Adrenal gland (tissue), 12 donors: ENCODE measurements around the gene KAZN. TPM values are rescaled to one million over a fixed set of nuclear protein-coding genes. Genes with fewer than 3 reads are reported as not detected.

Source experiments
- DNase-seq, 7 donors: peaks; one replicate each; pipeline ENCODE4 v3.0.0-alpha.2; 2019 to 2020
- H3K27ac ChIP-seq, 5 donors: fragments of 200-600 bp; sonication (generic) in 4 of 5; 1 replicate in 3 of 5; 2 replicates in 2 of 5; pipeline versions ENCODE4 v1.5.1 to v1.8.0; 2016 to 2020; ENCODE audit warnings: mild to moderate bottlenecking in 1 of 5
- H3K27me3 ChIP-seq: fragments of 200-600 bp; 2 replicates; pipeline ENCODE4 v1.8.0; 2021
- H3K36me3 ChIP-seq, 2 donors: fragments of 200-600 bp; replicated peaks in 1 of 2; 1 replicate in 1 of 2; 2 replicates in 1 of 2; pipeline versions ENCODE4 v1.5.1 to v1.8.0; 2018 to 2022
- H3K4me1 ChIP-seq, 2 donors: fragments of 200-600 bp; replicated peaks in 1 of 2; 1 replicate in 1 of 2; 2 replicates in 1 of 2; pipeline versions ENCODE4 v1.5.1 to v1.8.0; 2018 to 2021
- H3K4me3 ChIP-seq, 4 donors: fragments of 200-600 bp; sonication (generic) in 3 of 4; one replicate each; pipeline ENCODE4 v1.5.1; 2016 to 2018
- H3K9me3 ChIP-seq, 3 donors: fragments of 200-600 bp; sonication (generic) in 1 of 3; replicated peaks in 1 of 3; 1 replicate in 2 of 3; 2 replicates in 1 of 3; pipeline versions ENCODE4 v1.5.1 to v1.8.0; 2016 to 2021
- POLR2A ChIP-seq, 2 donors: fragments of 450-650 bp; IDR thresholded peaks; one replicate each; pipeline ENCODE4 v1.6.1; 2017; ENCODE audit warnings: antibody characterized with exemption in 2 of 2, mild to moderate bottlenecking in 2 of 2, moderate library complexity in 1 of 2
- WGBS, 4 donors: extraction: QIAGEN DNeasy Blood & Tissue Kit in 2 of 4; methylation state at CpG; one replicate each; pipeline versions ENCODE4 v1.1.5 to v1.1.7; 2013 to 2017; 5-methylcytosine and 5-hydroxymethylcytosine counted together
- intact Hi-C, 2 donors: fragments of 100-400 bp; cut with DNase I; formaldehyde crosslinking; loops; one replicate each; pipeline versions ENCODE4 v1.14.1 to v1.15.0; 2022 to 2023
- polyA plus RNA-seq, 3 donors: library from polyadenylated mRNA; stranded (reverse); fragments of 200-250 nt in 2 of 3; fragments of 350-450 nt in 1 of 3; fragmentation: Illumina TruSeq in 1 of 3; extraction: RNeasy Lipid Tissue Mini Kit (QIAGEN cat#74804) in 1 of 3; gene quantifications; one replicate each; pipeline ENCODE4 v1.2.3, GENCODE V29; 2013 to 2014
- total RNA-seq, 9 donors: library from RNA; depleted of rRNA in 4 of 9; stranded (reverse); fragments of >200 nt in 4 of 9; fragments of 120-200 nt in 1 of 9; fragmentation: NEBNext Ultra II Directional in 1 of 9; extraction: Animal tissue kit (Norgen Biotek cat#: 25700) in 1 of 9; gene quantifications; one replicate each; pipeline versions ENCODE4 v1.1.0 to v1.2.4, GENCODE V29; 2013 to 2023
- TF ChIP-seq, protein P1 (sequence below), 6 experiments: fragments of 450-650 bp in 4 of 6; fragments of 200-600 bp in 2 of 6; sonication (generic) in 1 of 6; IDR thresholded peaks; 1 replicate in 5 of 6; 2 replicates in 1 of 6; pipeline versions ENCODE4 v1.5.1 to v1.8.0; 2016 to 2021; ENCODE audit warnings: antibody characterized with exemption in 6 of 6, mild to moderate bottlenecking in 2 of 6, moderate library complexity in 1 of 6
- donor health status: healthy with polysubstance abuse.
- donor health status: Bipolar disorder and iron deficiency.
- donor health status: DM: yes; HTN: yes; CAD: no.
- donor health status: DM: no; HTN: no; CAD: no.
- donor health status: DM: no; HTN: no; CAD: no.
- donor health status: DM: yes; HTN: yes; CAD: no.

Gene KAZN
- total and polyA plus RNA-seq, 12 donors: 5.9 to 63.4 (median 29.5) TPM

DNA sequence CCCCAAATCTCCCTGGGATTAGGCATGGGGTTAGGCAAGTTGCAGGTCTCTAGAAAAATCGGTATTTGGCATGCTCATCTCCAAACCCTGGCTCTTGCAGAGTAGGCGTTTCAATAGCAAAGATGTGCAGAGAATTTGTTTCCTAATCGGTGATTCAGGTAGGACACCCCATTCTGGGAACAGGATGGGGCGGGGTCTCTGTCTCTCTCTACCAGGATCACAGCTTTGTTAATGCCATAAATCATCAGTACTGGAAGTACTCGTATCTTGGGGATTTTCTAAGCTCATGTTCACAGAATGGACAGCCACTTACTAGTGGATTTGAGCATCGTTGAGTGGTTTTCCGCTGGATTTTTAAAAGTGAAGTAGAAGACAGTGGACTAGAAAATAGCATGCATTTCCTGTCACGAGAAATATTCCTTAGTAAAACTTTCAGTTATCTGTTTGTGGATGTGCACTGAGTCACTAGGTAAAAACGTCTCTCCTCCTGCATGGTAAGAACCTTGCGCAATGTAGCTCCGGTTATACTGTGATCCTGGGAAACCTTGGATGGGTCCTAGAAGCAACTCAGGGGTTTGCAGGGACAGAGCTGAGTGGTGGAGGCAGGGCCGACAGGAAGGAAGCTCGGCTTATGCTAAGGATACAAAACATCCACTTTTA, 560.2 kb downstream of the KAZN start:
- Histone ChIP-seq H3K27ac (peak overlapping the region; percentile 23 to 99 (median 78)), H3K4me1 (peaks cover 25 to 59% of the 10 kb centered on the region in 2 donors), H3K27me3 (no peaks in the 10 kb centered on the region), H3K36me3 (no peaks in the 10 kb centered on the region), H3K4me3 (peak overlapping the region in 1 of 4 donors; percentile 31), H3K9me3 (no peaks in the 10 kb centered on the region)
- intact Hi-C loops: loop anchor here (5.0 to 10.0 kb wide), 3 partner anchors 39 to 114 kb away; no protein-coding TSS in a partner anchor
- TF ChIP-seq POLR2A (IDR thresholded peaks at IDR 0.05): peak in 1 of 2 donors; percentile 48
- TF ChIP-seq, protein P1, sequence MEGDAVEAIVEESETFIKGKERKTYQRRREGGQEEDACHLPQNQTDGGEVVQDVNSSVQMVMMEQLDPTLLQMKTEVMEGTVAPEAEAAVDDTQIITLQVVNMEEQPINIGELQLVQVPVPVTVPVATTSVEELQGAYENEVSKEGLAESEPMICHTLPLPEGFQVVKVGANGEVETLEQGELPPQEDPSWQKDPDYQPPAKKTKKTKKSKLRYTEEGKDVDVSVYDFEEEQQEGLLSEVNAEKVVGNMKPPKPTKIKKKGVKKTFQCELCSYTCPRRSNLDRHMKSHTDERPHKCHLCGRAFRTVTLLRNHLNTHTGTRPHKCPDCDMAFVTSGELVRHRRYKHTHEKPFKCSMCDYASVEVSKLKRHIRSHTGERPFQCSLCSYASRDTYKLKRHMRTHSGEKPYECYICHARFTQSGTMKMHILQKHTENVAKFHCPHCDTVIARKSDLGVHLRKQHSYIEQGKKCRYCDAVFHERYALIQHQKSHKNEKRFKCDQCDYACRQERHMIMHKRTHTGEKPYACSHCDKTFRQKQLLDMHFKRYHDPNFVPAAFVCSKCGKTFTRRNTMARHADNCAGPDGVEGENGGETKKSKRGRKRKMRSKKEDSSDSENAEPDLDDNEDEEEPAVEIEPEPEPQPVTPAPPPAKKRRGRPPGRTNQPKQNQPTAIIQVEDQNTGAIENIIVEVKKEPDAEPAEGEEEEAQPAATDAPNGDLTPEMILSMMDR (IDR thresholded peaks at IDR 0.05): no peak
- WGBS, 4 donors: 35 to 42% (median 39%) methylated on average over 13 of the region's 13 CpGs
- DNase-seq: peak in 6 of 7 donors; percentile 57 to 79 (median 67)

DNA sequence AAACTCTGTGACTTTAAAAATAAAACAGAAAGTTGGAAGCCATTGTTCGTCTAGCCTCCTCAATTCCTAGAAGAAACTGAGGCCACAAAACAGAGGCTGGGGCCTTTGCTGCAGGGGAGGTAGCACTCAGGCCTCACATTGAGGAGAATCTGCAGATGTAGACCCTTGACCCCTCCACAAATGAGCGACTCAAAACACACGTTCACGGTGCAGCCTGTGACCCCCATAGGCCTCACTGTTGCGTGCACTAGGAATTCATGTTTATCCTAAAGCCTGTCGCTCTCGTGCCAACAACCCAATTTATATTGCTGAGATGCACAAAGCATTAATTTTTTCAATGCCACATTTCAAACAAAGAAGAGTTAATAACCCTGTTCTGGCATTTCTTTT, 560.7 kb downstream of the KAZN start:
- intact Hi-C loops: loop anchor here (5.0 to 10.0 kb wide), 3 partner anchors 38 to 113 kb away; no protein-coding TSS in a partner anchor

DNA sequence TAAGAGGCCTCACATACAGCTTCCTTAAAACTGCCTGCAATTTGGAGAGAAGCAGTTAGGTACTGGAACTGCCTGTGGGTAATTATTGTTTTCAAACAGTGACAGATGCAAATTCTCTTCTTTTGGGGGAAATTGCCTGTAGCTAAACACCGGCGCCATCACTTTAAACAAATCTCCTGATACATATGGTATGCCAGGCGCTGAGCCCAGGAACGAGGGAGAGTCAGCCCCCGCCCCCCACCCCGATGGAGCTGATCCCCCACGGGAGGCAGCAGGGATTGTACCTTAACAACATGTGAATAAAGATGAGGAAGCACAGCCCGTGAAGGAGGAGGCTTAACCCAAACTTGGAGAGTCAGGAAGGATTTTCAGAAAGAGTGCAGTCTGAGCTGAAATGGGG, 562.1 kb downstream of the KAZN start:
- TF ChIP-seq, protein P1 (IDR thresholded peaks at IDR 0.05): no peak
- no peak for TF ChIP-seq POLR2A (IDR thresholded peaks at IDR 0.05)
- intact Hi-C loops: no loop called here
- peaks cover 14 to 47% of the 10 kb centered on the region in 2 donors for H3K4me1 ChIP-seq
- no peak for DNase-seq
- H3K27ac ChIP-seq: no peak overlapping the region
- no peak overlapping the region for H3K4me3 ChIP-seq
- no peaks in the 10 kb centered on the region for H3K36me3 ChIP-seq
- H3K27me3 ChIP-seq: no peaks in the 10 kb centered on the region
- WGBS, 4 donors: 69 to 75% (median 72%) methylated on average over 8 of the region's 8 CpGs
- no peaks in the 10 kb centered on the region for H3K9me3 ChIP-seq

More for the DNA sequence above, 560.7 kb downstream of the KAZN start:
- Histone ChIP-seq H3K27me3 (no peaks in the 10 kb centered on the region), H3K4me1 (peaks cover 25 to 59% of the 10 kb centered on the region in 2 donors), H3K27ac (peak overlapping the region; percentile 23 to 99 (median 78)), H3K9me3 (no peaks in the 10 kb centered on the region), H3K36me3 (no peaks in the 10 kb centered on the region), H3K4me3 (peak overlapping the region in 1 of 4 donors; percentile 31)
- TF ChIP-seq POLR2A (IDR thresholded peaks at IDR 0.05): no peak
- TF ChIP-seq, protein P1 (IDR thresholded peaks at IDR 0.05): no peak
- 45 to 49% (median 47%) methylated on average over 7 of the region's 7 CpGs for WGBS, 4 donors
- DNase-seq: no peak

DNA sequence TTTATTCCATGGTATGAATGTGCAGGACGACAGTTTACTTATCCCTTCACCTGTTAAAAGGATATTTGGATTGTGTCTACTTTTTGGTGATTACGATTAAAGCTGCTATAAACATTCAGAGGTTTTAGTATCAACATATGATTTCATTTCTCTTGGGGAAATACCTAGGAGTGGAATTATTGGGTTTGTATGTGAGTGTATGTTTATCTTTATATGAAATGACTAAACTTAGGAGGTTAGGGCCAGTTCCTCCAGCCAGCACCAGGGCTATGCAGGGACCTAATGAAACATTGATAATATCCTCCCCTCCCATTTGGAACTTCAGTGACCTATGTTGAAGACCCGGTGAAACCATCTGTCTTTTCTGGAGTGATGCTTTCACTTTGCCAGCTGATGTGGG, 568.9 kb downstream of the KAZN start:
- WGBS, 4 donors: 52 to 82% (median 63%) methylated on average over 3 of the region's 3 CpGs
- Histone ChIP-seq H3K4me3 (no peak overlapping the region), H3K9me3 (no peaks in the 10 kb centered on the region), H3K27me3 (no peaks in the 10 kb centered on the region), H3K36me3 (no peaks in the 10 kb centered on the region), H3K27ac (peak overlapping the region in 1 of 5 donors; percentile 62), H3K4me1 (peaks cover 22 to 30% of the 10 kb centered on the region in 2 donors)
- TF ChIP-seq, protein P1 (IDR thresholded peaks at IDR 0.05): no peak
- no peak for TF ChIP-seq POLR2A (IDR thresholded peaks at IDR 0.05)
- no peak for DNase-seq
- intact Hi-C loops: no loop called here
